HEK293 (cell line): ENCODE data around the gene ARHGAP25.

ENCODE experiments used
- CTCF ChIA-PET: fragments of 350-600 bp; formaldehyde crosslinking; extraction: SDS; loops from one replicate; lab custom pipeline; 2021; ENCODE audit warnings: antibody characterized with exemption; lab: Yijun Ruan, JAX
- POLR2A ChIA-PET: fragments of 300-600 bp; formaldehyde crosslinking; extraction: SDS; loops from one replicate; lab custom pipeline; 2020; ENCODE audit warnings: antibody characterized with exemption, inconsistent platforms; lab: Yijun Ruan, JAX
- H3K27ac ChIP-seq: fragments of 200-500 bp; sonication (Bioruptor generic); 2 replicates; pipeline ENCODE4 v1.5.1; 2014; ENCODE audit warnings: low read depth, low read length, control low read depth, inconsistent platforms; ENCODE audit errors: extremely low read depth
- H3K36me3 ChIP-seq, 2 experiments: fragments of 200-500 bp in 1 of 2; sonication (Bioruptor generic) in 1 of 2; 1 replicate in 1 of 2; 2 replicates in 1 of 2; pipeline ENCODE4 v1.5.1; 2014 to 2017; ENCODE audit warnings: inconsistent platforms in 2 of 2, low read length in 2 of 2; ENCODE audit not compliant: control insufficient read depth in 2 of 2, insufficient read depth in 1 of 2
- H3K4me1 ChIP-seq: fragments of 200-500 bp; sonication (Bioruptor generic); 2 replicates; pipeline ENCODE4 v1.5.1; 2014; ENCODE audit warnings: mild to moderate bottlenecking, low read length, inconsistent platforms; ENCODE audit not compliant: control insufficient read depth, insufficient read depth
- H3K4me3 ChIP-seq: 2 replicates; pipeline ENCODE4 v1.5.1; 2011; ENCODE audit warnings: low read depth, mild to moderate bottlenecking, control low read depth, low read length, moderate library complexity
- H3K9me3 ChIP-seq: fragments of 200-500 bp; sonication (Bioruptor generic); 2 replicates; pipeline ENCODE4 v1.5.1; 2014; ENCODE audit warnings: low read depth, low read length, inconsistent platforms; ENCODE audit not compliant: control insufficient read depth, insufficient read depth
- CTCF ChIP-seq: fragments of 450-650 bp; formaldehyde crosslinking; IDR thresholded peaks from 2 replicates; pipeline ENCODE4 v1.5.1; 2016; ENCODE audit warnings: missing biosample characterization, missing genetic modification characterization
- HIC1 ChIP-seq: fragments of 450-650 bp; formaldehyde crosslinking; IDR thresholded peaks from 2 replicates; pipeline ENCODE4 v1.5.1; 2016; ENCODE audit warnings: missing biosample characterization, missing genetic modification characterization
- PATZ1 ChIP-seq: fragments of 450-650 bp; formaldehyde crosslinking; IDR thresholded peaks from 2 replicates; pipeline ENCODE4 v1.5.1; 2016; ENCODE audit warnings: missing biosample characterization, missing genetic modification characterization
- PRDM10 ChIP-seq: fragments of 450-650 bp; formaldehyde crosslinking; IDR thresholded peaks from 2 replicates; pipeline ENCODE4 v1.5.1; 2016; ENCODE audit warnings: missing biosample characterization, missing genetic modification characterization
- ZBTB17 ChIP-seq: fragments of 450-650 bp; formaldehyde crosslinking; IDR thresholded peaks from 2 replicates; pipeline ENCODE4 v1.5.1; 2016; ENCODE audit warnings: missing biosample characterization, missing genetic modification characterization
- ZNF350 ChIP-seq: fragments of 450-650 bp; formaldehyde crosslinking; IDR thresholded peaks from 2 replicates; pipeline ENCODE4 v1.5.0; 2017; ENCODE audit warnings: missing biosample characterization, mild to moderate bottlenecking, missing genetic modification characterization
- ZNF433 ChIP-seq: fragments of 450-650 bp; formaldehyde crosslinking; IDR thresholded peaks from 2 replicates; pipeline ENCODE4 v1.5.1; 2016; ENCODE audit warnings: missing biosample characterization, missing genetic modification characterization, low read depth
- ZNF518A ChIP-seq: fragments of 450-650 bp; formaldehyde crosslinking; conservative IDR thresholded peaks from 2 replicates; pipeline ENCODE4 v1.5.1; 2016; ENCODE audit warnings: low read depth, missing biosample characterization, missing genetic modification characterization
- ZNF596 ChIP-seq: fragments of 450-650 bp; IDR thresholded peaks from 2 replicates; pipeline ENCODE4 v1.5.0; 2018; ENCODE audit warnings: missing biosample characterization, mild to moderate bottlenecking, missing genetic modification characterization, moderate library complexity
- ZNF624 ChIP-seq: fragments of 450-650 bp; formaldehyde crosslinking; IDR thresholded peaks from 2 replicates; pipeline ENCODE4 v1.5.1; 2017; ENCODE audit warnings: missing biosample characterization, missing genetic modification characterization
- ZNF654 ChIP-seq: fragments of 450-650 bp; formaldehyde crosslinking; IDR thresholded peaks from 2 replicates; pipeline ENCODE4 v1.5.1; 2016; ENCODE audit warnings: low read depth, missing biosample characterization, missing genetic modification characterization
- ZNF660 ChIP-seq: fragments of 450-650 bp; IDR thresholded peaks from 2 replicates; pipeline ENCODE4 v1.5.1; 2018; ENCODE audit warnings: missing biosample characterization, mild to moderate bottlenecking, missing genetic modification characterization
- ZSCAN30 ChIP-seq: fragments of 450-650 bp; IDR thresholded peaks from 2 replicates; pipeline ENCODE4 v1.5.1; 2018; ENCODE audit warnings: missing biosample characterization, mild to moderate bottlenecking, missing genetic modification characterization, moderate library complexity

Gene ARHGAP25

GRCh38 chr2:68751397-68752339, 17.1 kb downstream of the ARHGAP25 start:
- Histone ChIP-seq H3K27ac (no peak overlapping the region), H3K4me3 (no peak overlapping the region), H3K36me3 (no peaks in the 10 kb centered on the region), H3K9me3 (no peaks in the 10 kb centered on the region), H3K4me1 (no peaks in the 10 kb centered on the region)
- TF ChIP-seq ZNF596 (no peak), ZNF350 (tag by site-specific recombination) (no peak), ZNF660 (tag by site-specific recombination) (0 out of 2 replicates have a peak, but pooled peaks have one; percentile 23), HIC1 (tag by site-specific recombination) (peak; percentile 79), ZNF624 (tag by site-specific recombination) (no peak), ZNF433 (no peak), PATZ1 (tag by site-specific recombination) (no peak), ZNF518A (peak; percentile 52; the same call in 1 of the 2 replicates), CTCF (tag by site-specific recombination) (peak; percentile 72), PRDM10 (tag by site-specific recombination) (peak; percentile 93), ZNF654 (tag by site-specific recombination) (peak; percentile 82), ZBTB17 (tag by site-specific recombination) (peak; percentile 35; the same call in 1 of the 2 replicates), ZSCAN30 (tag by site-specific recombination) (peak; percentile 46; the same call in 1 of the 2 replicates)
- ChIA-PET CTCF (interaction anchor here (0.6 to 5.3 kb wide), 59 partner anchors 9 to 534 kb away, joined by 3 to 130 read pairs (median 5); partner anchors contain the start of gene ARHGAP25), POLR2A (interaction anchor here (0.8 to 1.0 kb wide), 2 partner anchors 84 to 285 kb away, joined by 3 read pairs; partner anchors contain the start of genes APLF and FBXO48)
